Fibroblast of lung (primary cell): ENCODE measurements around the gene RBM39. TPM values are rescaled to one million over a fixed set of nuclear protein-coding genes. Genes with fewer than 3 reads are reported as not detected.

Experiments used
- DNase-seq, 2 donors: peaks; one replicate each; pipeline versions ENCODE4 v3.0.0 to v3.0.0-alpha.2; 2010; ENCODE audit warnings: low read depth in 2 of 2
- H2AFZ ChIP-seq: 2 replicates; pipeline ENCODE4 v1.5.1; 2012; ENCODE audit warnings: low read length, control low read depth, inconsistent platforms
- H3K27ac ChIP-seq: 2 replicates; pipeline ENCODE4 v1.5.1; 2011; ENCODE audit warnings: low read length, control low read depth; ENCODE audit not compliant: insufficient read depth
- H3K27me3 ChIP-seq: 2 replicates; pipeline ENCODE4 v1.5.1; 2011; ENCODE audit warnings: mild to moderate bottlenecking, low read length; ENCODE audit not compliant: control insufficient read depth, insufficient read depth
- H3K36me3 ChIP-seq: 2 replicates; pipeline ENCODE4 v1.5.1; 2011; ENCODE audit warnings: low read length; ENCODE audit not compliant: control insufficient read depth, insufficient read depth
- H3K4me1 ChIP-seq: 2 replicates; pipeline ENCODE4 v1.5.1; 2011; ENCODE audit warnings: low read length; ENCODE audit not compliant: control insufficient read depth, insufficient read depth; ENCODE audit errors: extremely low read depth
- H3K4me2 ChIP-seq: 2 replicates; pipeline ENCODE4 v1.5.1; 2011; ENCODE audit warnings: low read length, control low read depth; ENCODE audit not compliant: insufficient read depth; ENCODE audit errors: extremely low read depth
- H3K4me3 ChIP-seq, 4 experiments: fragments of 200-600 bp in 1 of 4; sonication (generic) in 1 of 4; replicated peaks in 1 of 4; 2 replicates each; pipeline ENCODE4 v1.5.1; 2011 to 2016; ENCODE audit warnings: low read length in 4 of 4, low read depth in 3 of 4, mild to moderate bottlenecking in 3 of 4, control low read depth in 2 of 4, inconsistent platforms in 1 of 4, mixed read lengths in 1 of 4; ENCODE audit not compliant: insufficient read depth in 1 of 4; ENCODE audit errors: control extremely low read depth in 1 of 4
- H3K79me2 ChIP-seq: 2 replicates; pipeline ENCODE4 v1.5.1; 2012; ENCODE audit warnings: mild to moderate bottlenecking, low read length, inconsistent platforms; ENCODE audit not compliant: control insufficient read depth, insufficient read depth
- H3K9ac ChIP-seq: 2 replicates; pipeline ENCODE4 v1.5.1; 2011; ENCODE audit warnings: mild to moderate bottlenecking, low read length, control low read depth; ENCODE audit not compliant: insufficient read depth
- H3K9me3 ChIP-seq: 2 replicates; pipeline ENCODE4 v1.5.1; 2012; ENCODE audit warnings: low read depth, low read length; ENCODE audit not compliant: control insufficient read depth, insufficient read depth
- H4K20me1 ChIP-seq: 2 replicates; pipeline ENCODE4 v1.5.1; 2011; ENCODE audit warnings: low read length; ENCODE audit not compliant: control insufficient read depth, insufficient read depth; ENCODE audit errors: extremely low read depth
- EZH2 ChIP-seq: IDR thresholded peaks from 2 replicates; pipeline ENCODE4 v1.5.1; 2012; ENCODE audit warnings: low read length, control low read depth, mild to moderate bottlenecking; ENCODE audit errors: missing control alignments
- polyA plus RNA-seq, 2 donors: library from polyadenylated mRNA; depleted of rRNA in 1 of 2; stranded (reverse) in 1 of 2; unstranded in 1 of 2; fragments of >200 nt; gene quantifications; 2 replicates each; pipeline ENCODE4 v1.2.1, GENCODE V29; 2011 to 2012; ENCODE audit warnings: missing spikeins in 1 of 2
- total RNA-seq: library from RNA; depleted of rRNA; stranded (reverse); fragments of >200 nt; gene quantifications from 2 replicates; pipeline ENCODE4 v1.2.1, GENCODE V29; 2014
- TF ChIP-seq, protein P1 (sequence below), 2 donors: IDR thresholded peaks in 1 of 2; conservative IDR thresholded peaks in 1 of 2; 1 replicate in 1 of 2; 2 replicates in 1 of 2; pipeline ENCODE4 v1.5.1; 2011 to 2012; ENCODE audit warnings: low read length in 2 of 2, control low read depth in 1 of 2, inconsistent platforms in 1 of 2, low read depth in 1 of 2, mild to moderate bottlenecking in 1 of 2

Gene RBM39
- total and polyA plus RNA-seq, 2 donors (not counting 1 experiment from before 2014, with no cell fraction given), result 57.7 to 465 TPM

DNA sequence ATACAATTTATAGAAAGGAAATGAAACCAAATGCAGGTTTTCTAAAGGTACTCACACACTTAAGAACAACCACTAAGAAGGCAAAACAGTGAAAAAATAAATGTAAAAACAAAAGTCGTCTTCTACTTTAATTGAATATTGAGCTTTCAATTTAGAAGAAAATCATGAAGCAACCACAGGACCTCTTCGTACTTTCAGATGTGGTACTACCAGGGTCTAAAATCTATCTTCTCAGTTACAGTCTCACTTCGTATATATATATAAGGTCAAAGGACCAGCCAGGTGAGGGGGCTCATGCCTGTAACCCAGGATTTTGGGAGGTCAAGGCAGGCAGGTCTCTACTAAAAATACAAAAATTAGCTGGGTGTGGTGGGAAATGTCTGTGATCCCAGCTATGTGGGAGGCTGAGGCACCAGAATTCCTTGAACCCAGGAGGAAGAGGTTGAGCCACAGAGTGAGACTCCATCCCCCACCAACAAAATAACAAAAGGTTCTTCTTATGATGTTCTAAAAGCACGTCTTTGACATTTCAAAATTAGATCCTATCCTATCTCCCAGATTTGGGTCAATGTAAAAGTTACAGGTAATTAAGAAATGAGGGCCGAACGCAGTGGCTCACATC is 30.4 kb downstream of the RBM39 start:
- Histone ChIP-seq H3K9me3 (no peaks in the 10 kb centered on the region), H3K36me3 (peaks cover 24% of the 10 kb centered on the region), H3K4me1 (no peaks in the 10 kb centered on the region), H2AFZ (no peak overlapping the region), H3K4me3 (no peak overlapping the region), H3K79me2 (peaks cover 71% of the 10 kb centered on the region), H4K20me1 (peaks cover 5% of the 10 kb centered on the region), H3K9ac (no peak overlapping the region), H3K27me3 (no peaks in the 10 kb centered on the region), H3K27ac (no peak overlapping the region), H3K4me2 (no peak overlapping the region)
- no peak for DNase-seq
- TF ChIP-seq, protein P1, sequence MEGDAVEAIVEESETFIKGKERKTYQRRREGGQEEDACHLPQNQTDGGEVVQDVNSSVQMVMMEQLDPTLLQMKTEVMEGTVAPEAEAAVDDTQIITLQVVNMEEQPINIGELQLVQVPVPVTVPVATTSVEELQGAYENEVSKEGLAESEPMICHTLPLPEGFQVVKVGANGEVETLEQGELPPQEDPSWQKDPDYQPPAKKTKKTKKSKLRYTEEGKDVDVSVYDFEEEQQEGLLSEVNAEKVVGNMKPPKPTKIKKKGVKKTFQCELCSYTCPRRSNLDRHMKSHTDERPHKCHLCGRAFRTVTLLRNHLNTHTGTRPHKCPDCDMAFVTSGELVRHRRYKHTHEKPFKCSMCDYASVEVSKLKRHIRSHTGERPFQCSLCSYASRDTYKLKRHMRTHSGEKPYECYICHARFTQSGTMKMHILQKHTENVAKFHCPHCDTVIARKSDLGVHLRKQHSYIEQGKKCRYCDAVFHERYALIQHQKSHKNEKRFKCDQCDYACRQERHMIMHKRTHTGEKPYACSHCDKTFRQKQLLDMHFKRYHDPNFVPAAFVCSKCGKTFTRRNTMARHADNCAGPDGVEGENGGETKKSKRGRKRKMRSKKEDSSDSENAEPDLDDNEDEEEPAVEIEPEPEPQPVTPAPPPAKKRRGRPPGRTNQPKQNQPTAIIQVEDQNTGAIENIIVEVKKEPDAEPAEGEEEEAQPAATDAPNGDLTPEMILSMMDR (conservative IDR thresholded peaks at IDR 0.05 in 1 of 2, IDR thresholded peaks at IDR 0.05 in 1 of 2; ENCODE audit: low read depth in 1 of 2, low read length in 2 of 2), result no peak
- no peak for TF ChIP-seq EZH2

DNA sequence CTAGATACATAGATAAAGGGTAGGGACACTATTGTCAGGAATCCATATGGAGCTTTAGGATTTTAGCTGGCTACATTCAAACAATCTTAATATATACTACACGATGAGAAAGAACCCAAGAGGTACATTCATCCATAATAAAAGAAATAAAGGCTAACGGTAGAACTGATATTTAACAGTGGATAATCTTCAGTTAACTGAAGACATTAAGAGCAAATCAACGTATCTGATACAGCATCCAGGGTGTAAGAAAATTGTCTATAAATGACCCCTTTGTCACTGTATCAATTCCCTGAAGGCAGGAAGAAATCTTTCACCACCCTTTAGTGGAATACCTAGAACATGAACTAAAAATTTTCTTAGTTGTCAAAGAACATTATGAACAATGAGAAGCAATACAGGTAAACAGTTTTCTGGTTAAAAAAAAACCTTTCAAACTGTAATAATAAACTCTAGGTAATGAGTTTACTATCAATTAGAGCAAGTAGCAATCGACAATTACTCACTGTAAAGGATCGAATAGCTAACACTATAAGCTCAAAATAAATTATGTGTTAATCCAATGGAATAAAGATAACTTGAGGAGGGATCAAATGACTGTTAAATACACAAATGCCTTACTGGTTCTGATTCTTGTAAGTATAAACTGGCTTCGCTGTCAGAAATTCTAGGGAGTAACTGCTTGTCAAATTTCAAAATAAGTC is 31.0 kb downstream of the RBM39 start:
- Histone ChIP-seq H4K20me1 (peaks cover 5% of the 10 kb centered on the region), H2AFZ (no peak overlapping the region), H3K79me2 (peaks cover 66% of the 10 kb centered on the region), H3K27ac (no peak overlapping the region), H3K36me3 (peaks cover 23% of the 10 kb centered on the region), H3K4me3 (no peak overlapping the region), H3K27me3 (no peaks in the 10 kb centered on the region), H3K4me1 (no peaks in the 10 kb centered on the region), H3K9ac (no peak overlapping the region), H3K9me3 (no peaks in the 10 kb centered on the region), H3K4me2 (no peak overlapping the region)
- TF ChIP-seq EZH2, result no peak
- TF ChIP-seq, protein P1 (conservative IDR thresholded peaks at IDR 0.05 in 1 of 2, IDR thresholded peaks at IDR 0.05 in 1 of 2; ENCODE audit: low read depth in 1 of 2, low read length in 2 of 2), result no peak
- DNase-seq, result no peak

DNA sequence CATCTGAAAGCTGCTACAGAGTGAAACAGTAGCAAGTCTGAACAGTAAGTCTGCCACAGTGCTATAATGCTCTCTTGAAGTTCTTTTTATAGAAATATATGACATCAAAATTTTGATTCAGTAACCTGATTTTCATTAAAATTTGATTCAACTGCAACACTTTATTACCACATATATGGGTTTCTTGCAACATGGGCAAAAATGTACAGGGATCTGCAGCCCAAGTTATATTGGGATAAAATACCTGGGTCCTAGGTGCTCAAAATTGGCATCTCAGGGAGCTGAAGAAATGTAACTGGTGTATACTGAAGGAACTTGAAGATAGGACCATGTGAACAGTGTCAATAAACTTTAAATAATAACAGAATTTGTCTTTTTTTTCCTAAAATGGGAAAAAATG is 32.0 kb downstream of the RBM39 start:
- Histone ChIP-seq H3K79me2 (peaks cover 63% of the 10 kb centered on the region), H3K9me3 (no peaks in the 10 kb centered on the region), H3K36me3 (peaks cover 17% of the 10 kb centered on the region), H3K4me1 (no peaks in the 10 kb centered on the region), H3K4me3 (no peak overlapping the region), H3K27ac (no peak overlapping the region), H2AFZ (no peak overlapping the region), H3K9ac (no peak overlapping the region), H4K20me1 (peaks cover 2% of the 10 kb centered on the region), H3K4me2 (no peak overlapping the region), H3K27me3 (no peaks in the 10 kb centered on the region)
- DNase-seq, result no peak
- TF ChIP-seq, protein P1 (conservative IDR thresholded peaks at IDR 0.05 in 1 of 2, IDR thresholded peaks at IDR 0.05 in 1 of 2; ENCODE audit: low read depth in 1 of 2, low read length in 2 of 2), result no peak
- no peak for TF ChIP-seq EZH2
